ENCODE data around the gene SMYD3.

The SMYD3 gene

GRCh38 chr1:246271516-246271915 lies 235.6 kb downstream of the SMYD3 start:
- in situ Hi-C loops (cut with HindIII; ENCODE audit: low pct_ligation_motif_present, low pct_unique_long_range_greater_than_20kb, low sequenced_read_pairs) = no loop called here
- DNase-seq = no peak

GRCh38 chr1:246270236-246270635 lies 236.8 kb downstream of the SMYD3 start:
- in situ Hi-C loops (cut with HindIII; ENCODE audit: low pct_ligation_motif_present, low pct_unique_long_range_greater_than_20kb, low sequenced_read_pairs) = no loop called here
- DNase-seq = no peak

- in situ Hi-C loops (cut with HindIII; ENCODE audit: low pct_ligation_motif_present, low pct_unique_long_range_greater_than_20kb, low sequenced_read_pairs) = no loop called here
Observed at GRCh38 chr1:246269466-246269865, 237.6 kb downstream of the SMYD3 start.

GRCh38 chr1:246267896-246268295 lies 239.2 kb downstream of the SMYD3 start:
- in situ Hi-C loops (cut with HindIII; ENCODE audit: low pct_ligation_motif_present, low pct_unique_long_range_greater_than_20kb, low sequenced_read_pairs) = no loop called here
- DNase-seq = no peak

More at GRCh38 chr1:246269466-246269865, 237.6 kb downstream of the SMYD3 start:
- DNase-seq = no peak

- in situ Hi-C loops (cut with HindIII; ENCODE audit: low pct_ligation_motif_present, low pct_unique_long_range_greater_than_20kb, low sequenced_read_pairs) = no loop called here
- no peak for DNase-seq
Observed at GRCh38 chr1:246267426-246267825, 239.7 kb downstream of the SMYD3 start.

- in situ Hi-C loops (cut with HindIII; ENCODE audit: low pct_ligation_motif_present, low pct_unique_long_range_greater_than_20kb, low sequenced_read_pairs) = no loop called here
- DNase-seq = no peak
Observed at GRCh38 chr1:246265481-246265880, 241.6 kb downstream of the SMYD3 start.

GRCh38 chr1:246262281-246262680 lies 244.8 kb downstream of the SMYD3 start:
- DNase-seq = no peak
- in situ Hi-C loops (cut with HindIII; ENCODE audit: low pct_ligation_motif_present, low pct_unique_long_range_greater_than_20kb, low sequenced_read_pairs) = no loop called here

GRCh38 chr1:246261639-246262038 lies 245.4 kb downstream of the SMYD3 start:
- DNase-seq = no peak
- in situ Hi-C loops (cut with HindIII; ENCODE audit: low pct_ligation_motif_present, low pct_unique_long_range_greater_than_20kb, low sequenced_read_pairs) = no loop called here

GRCh38 chr1:246258250-246258649 lies 248.8 kb downstream of the SMYD3 start:
- in situ Hi-C loops (cut with HindIII; ENCODE audit: low pct_ligation_motif_present, low pct_unique_long_range_greater_than_20kb, low sequenced_read_pairs) = no loop called here
- DNase-seq = no peak

GRCh38 chr1:246255773-246256172 lies 251.3 kb downstream of the SMYD3 start:
- DNase-seq = no peak
- in situ Hi-C loops (cut with HindIII; ENCODE audit: low pct_ligation_motif_present, low pct_unique_long_range_greater_than_20kb, low sequenced_read_pairs) = no loop called here

GRCh38 chr1:246254854-246255253 lies 252.2 kb downstream of the SMYD3 start:
- in situ Hi-C loops (cut with HindIII; ENCODE audit: low pct_ligation_motif_present, low pct_unique_long_range_greater_than_20kb, low sequenced_read_pairs) = no loop called here
- no peak for DNase-seq

- no peak for DNase-seq
- in situ Hi-C loops (cut with HindIII; ENCODE audit: low pct_ligation_motif_present, low pct_unique_long_range_greater_than_20kb, low sequenced_read_pairs) = no loop called here
Observed at GRCh38 chr1:246246430-246246829, 260.6 kb downstream of the SMYD3 start.

GRCh38 chr1:246245541-246245940 lies 261.5 kb downstream of the SMYD3 start:
- in situ Hi-C loops (cut with HindIII; ENCODE audit: low pct_ligation_motif_present, low pct_unique_long_range_greater_than_20kb, low sequenced_read_pairs) = no loop called here
- no peak for DNase-seq

GRCh38 chr1:246232126-246232525 lies 275.0 kb downstream of the SMYD3 start:
- DNase-seq = no peak
- in situ Hi-C loops (cut with HindIII; ENCODE audit: low pct_ligation_motif_present, low pct_unique_long_range_greater_than_20kb, low sequenced_read_pairs) = no loop called here

GRCh38 chr1:246226041-246226440 lies 281.0 kb downstream of the SMYD3 start:
- no peak for DNase-seq
- in situ Hi-C loops (cut with HindIII; ENCODE audit: low pct_ligation_motif_present, low pct_unique_long_range_greater_than_20kb, low sequenced_read_pairs) = no loop called here

GRCh38 chr1:246221485-246222255 lies 285.4 kb downstream of the SMYD3 start:
- in situ Hi-C loops (cut with HindIII; ENCODE audit: low pct_ligation_motif_present, low pct_unique_long_range_greater_than_20kb, low sequenced_read_pairs) = no loop called here
- DNase-seq = no peak

GRCh38 chr1:246220495-246221065 lies 286.5 kb downstream of the SMYD3 start:
- in situ Hi-C loops (cut with HindIII; ENCODE audit: low pct_ligation_motif_present, low pct_unique_long_range_greater_than_20kb, low sequenced_read_pairs) = no loop called here
- no peak for DNase-seq

GRCh38 chr1:246219508-246220030 lies 287.5 kb downstream of the SMYD3 start:
- no peak for DNase-seq
- in situ Hi-C loops (cut with HindIII; ENCODE audit: low pct_ligation_motif_present, low pct_unique_long_range_greater_than_20kb, low sequenced_read_pairs) = no loop called here

- DNase-seq = no peak
- in situ Hi-C loops (cut with HindIII; ENCODE audit: low pct_ligation_motif_present, low pct_unique_long_range_greater_than_20kb, low sequenced_read_pairs) = no loop called here
Observed at GRCh38 chr1:246218686-246219085, 288.4 kb downstream of the SMYD3 start.

GRCh38 chr1:246216906-246217305 lies 290.2 kb downstream of the SMYD3 start:
- in situ Hi-C loops (cut with HindIII; ENCODE audit: low pct_ligation_motif_present, low pct_unique_long_range_greater_than_20kb, low sequenced_read_pairs) = no loop called here
- no peak for DNase-seq

Data from ACHN (cell line).